Fibroblast of upper back skin (primary cell): ENCODE measurements around the gene STRIP2.
"Not testable (repeated sequence)": the region's sequence is repeated elsewhere in the genome, so short reads cannot be mapped to it uniquely, and the experiment has no call there.

ENCODE experiments used
- DNase-seq: peaks from one replicate; pipeline ENCODE4 v3.0.0-alpha.2; 2013

Gene STRIP2

DNA sequence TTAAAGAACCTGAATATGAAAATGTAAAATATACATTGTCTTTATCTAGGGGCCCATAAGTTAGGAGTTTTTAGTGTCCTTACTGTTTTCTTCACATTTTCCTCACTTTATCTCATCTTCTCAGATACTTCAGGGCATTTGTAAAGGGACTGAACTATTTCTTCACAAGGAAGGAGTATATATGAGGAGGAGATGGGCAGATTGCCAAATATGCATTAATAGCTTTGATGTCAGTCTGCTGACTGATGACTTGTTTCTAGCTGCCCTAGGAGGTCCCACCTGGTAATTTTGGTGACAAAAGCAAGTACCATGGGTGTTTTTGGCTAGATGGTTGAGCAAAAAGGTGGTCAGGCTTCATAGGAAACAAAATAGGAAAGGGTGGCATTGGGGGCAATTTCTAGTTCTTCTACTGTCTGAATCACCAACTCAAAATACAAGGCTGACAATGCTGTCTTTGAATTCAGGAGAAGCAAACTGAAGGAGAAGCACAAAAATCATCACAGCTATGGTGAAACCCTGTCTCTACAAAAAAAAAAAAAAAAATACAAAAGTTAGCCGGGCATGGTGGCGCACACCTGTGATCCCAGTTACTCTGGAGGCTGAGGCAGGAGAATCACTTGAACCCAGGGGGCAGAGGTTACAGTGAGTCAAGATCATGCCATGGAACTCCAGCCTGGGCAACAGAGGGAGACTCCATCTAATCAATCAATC lies 10.4 kb upstream of the STRIP2 start:
- DNase-seq: peak; percentile 29

- DNase-seq: no peak
Measured at GRCh38 chr7:129426482-129426881, 7.8 kb upstream of the STRIP2 start.

- DNase-seq: no peak
Measured at GRCh38 chr7:129427526-129428045, 6.6 kb upstream of the STRIP2 start.

DNA sequence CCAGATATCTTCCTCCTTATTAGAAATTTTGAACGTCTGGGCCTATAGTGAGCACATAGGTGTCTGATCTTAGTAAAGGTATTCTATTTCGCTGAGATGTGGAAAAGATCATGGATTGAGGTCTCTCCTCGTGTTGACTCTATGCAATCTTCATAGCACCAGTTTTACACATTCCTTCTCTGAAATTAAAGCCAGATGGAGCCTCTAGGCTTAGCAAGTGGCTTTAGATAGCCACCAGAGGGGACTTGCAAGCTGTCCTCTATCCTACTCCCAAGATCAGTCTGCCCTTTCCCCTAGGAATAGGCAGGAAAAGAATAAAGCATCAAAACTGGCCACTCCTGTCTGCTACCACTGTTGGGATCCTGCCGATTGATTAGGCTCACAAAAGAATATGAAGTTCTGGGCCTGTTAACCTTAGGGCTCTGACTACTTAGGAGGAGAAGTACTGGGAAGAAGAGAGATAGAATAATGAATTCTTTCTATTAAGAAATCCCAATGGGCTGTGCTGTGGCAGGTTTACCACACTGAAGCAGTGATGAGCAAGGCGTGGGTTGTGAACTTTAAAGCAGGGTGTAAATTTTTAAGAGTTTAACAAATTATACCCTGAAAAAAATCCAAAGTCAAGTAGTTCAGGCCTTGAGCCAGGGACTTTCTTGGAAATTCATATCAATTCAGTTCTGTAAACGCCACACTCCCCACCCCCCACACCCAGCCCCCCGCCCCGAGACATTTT lies 2.2 kb upstream of the STRIP2 start:
- no peak for DNase-seq

- no peak for DNase-seq
Measured at GRCh38 chr7:129434675-129435318, 565 bp downstream of the STRIP2 start.

DNA sequence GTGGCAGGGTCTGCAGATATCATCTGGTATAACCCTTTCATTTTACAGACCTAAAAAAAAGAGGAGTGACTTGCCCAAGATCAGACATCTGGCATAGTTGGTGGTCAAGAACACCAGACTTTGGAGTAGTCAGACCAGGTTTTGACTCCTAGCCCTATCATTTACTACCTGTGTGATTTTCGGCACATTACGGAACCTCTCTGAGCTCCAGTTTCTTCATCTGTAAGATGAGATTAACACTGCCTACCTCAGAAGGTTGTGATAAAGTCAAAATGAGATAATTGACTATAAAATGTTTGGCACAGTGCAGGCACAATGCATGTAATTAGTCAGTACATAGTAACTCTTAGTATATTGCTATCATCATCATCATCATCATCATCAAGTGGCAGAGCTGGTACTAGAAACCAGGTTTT lies 1.2 kb downstream of the STRIP2 start:
- no peak for DNase-seq

GRCh38 chr7:129436335-129436923 lies 2.2 kb downstream of the STRIP2 start:
- DNase-seq: no peak

DNA sequence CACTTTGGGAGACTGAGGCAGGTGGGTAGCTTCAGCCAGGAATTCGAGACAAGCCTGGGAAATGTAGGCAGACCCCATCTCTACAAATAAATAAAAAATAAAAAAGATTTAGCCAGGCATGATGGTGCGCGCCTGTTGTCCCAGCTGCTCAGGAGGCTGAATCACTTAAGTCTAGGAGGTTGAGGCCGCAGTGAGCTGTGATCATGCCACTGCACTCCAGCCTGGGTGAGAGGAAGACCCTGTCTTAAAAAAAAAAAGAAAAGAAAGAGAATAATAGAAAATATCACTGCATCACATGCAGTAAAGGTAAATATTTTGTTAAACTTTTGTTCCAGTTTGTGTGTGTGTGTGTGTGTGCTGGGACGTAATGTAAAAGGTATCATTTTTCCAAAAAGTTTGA lies 3.0 kb downstream of the STRIP2 start:
- no peak for DNase-seq

- no peak for DNase-seq
Measured at GRCh38 chr7:129438281-129438838, 4.1 kb downstream of the STRIP2 start.

GRCh38 chr7:129438839-129439651 lies 4.8 kb downstream of the STRIP2 start:
- DNase-seq: peak; percentile 45

DNA sequence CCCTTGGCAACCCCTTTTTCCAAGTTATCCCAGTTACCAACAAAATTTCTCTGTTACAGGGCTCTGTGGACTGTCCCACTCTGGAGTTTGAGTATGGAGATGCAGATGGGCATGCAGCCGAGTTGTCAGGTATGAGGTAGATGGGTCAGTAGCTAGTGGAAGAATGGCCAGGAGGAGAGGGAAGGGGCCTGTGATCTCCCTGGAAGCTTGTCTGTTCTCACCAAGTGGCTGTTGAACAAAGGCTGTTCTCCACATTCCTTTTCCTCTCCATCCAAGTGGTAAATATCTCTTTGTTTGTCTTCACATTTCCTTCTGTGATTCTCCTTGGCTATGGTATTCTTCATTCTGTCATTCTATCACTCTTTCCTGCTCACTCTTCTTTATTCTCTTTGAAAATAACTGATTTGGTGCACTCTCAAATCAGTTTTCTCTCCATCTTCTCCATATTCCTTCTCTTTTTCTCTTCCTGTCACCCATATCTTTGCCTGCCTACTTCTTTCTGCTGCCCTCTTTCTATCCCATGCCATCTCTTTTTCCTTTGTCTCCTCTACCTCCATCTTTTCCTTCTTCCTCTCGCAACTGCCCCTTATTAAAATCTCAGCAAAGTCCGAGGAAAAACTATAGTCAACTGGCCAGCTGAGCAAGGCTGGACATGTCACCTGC lies 5.9 kb downstream of the STRIP2 start:
- DNase-seq: no peak

DNA sequence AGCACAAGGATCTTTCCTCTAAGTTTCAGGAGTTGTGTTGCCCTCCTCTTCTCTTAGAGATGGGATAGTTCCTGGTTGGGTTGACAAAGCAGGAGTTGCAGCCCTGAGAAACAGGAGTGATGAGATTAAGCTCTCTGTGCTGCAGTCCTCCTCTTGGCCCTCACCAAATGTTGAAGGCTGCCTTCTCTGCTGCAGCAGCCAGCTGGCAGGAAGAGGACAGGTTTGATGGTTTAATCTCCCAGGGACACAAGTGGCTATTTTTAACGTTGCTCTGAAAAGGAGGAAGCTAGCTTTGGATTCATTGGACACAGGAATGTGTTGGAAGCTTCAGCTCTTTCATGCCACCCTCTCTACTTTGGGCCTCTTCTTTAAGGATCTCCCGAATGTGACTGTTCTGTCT lies 9.4 kb downstream of the STRIP2 start:
- no peak for DNase-seq

DNA sequence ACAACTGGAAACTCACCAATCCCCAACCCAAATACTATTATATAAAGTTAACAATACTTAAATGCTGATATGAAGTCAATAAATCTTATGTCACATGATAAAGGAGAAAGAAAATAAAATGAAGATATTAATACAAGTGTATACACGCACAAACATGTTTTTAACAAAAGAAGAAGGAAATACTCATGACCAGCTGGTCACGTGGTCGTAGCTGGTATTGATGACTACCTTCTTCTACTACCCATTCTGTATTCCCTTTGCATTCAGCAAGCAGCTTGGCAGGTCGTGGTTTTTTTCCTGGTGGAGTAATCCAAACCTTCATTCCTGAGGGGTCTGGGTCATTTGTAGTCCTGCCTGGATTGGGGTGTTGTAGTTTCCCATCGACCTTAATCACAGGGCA lies 10.5 kb downstream of the STRIP2 start:
- DNase-seq: not testable (repeated sequence)

DNA sequence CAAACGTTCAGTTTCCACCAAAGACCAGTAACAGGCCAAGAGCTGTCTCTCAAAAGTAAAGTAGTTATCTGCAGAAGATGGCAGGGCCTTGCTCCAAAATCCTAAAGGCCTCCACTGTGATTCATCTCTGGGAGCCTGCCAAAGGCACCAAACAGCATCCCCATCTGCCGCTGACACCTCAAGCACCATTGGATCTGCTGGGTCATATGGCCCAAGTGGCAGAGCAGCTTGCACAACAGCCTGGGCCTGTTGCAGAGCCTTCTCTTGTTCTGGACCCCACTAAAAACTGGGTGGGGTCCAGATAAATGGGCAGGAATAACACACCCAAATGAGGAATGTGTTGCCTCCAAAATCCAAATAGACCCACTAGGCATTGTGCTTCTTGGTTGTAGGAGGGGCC lies 12.7 kb downstream of the STRIP2 start:
- DNase-seq: not testable (repeated sequence)

- not testable (repeated sequence) for DNase-seq
Measured at GRCh38 chr7:129447445-129447844, 13.2 kb downstream of the STRIP2 start.

GRCh38 chr7:129448608-129449007 lies 14.4 kb downstream of the STRIP2 start:
- DNase-seq: not testable (repeated sequence)

DNA sequence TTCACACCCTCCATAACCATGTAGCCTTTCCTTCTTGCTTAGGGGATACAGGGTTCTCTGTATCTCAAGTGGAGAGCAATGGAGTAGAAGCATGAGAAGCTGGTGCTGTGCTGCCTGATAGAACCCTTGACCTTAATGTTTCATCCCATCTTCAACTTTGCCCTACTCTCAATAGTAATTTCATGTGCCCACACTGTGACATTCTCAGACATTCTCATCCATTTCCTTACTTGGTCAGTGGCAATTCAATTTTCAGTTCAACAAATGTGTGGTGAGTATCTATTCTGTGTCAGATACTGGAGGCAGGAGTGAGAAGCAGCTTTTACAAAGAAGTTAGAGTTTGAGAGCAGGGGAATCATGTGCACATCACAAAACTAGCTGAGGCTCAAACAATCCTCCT lies 16.1 kb downstream of the STRIP2 start:
- no peak for DNase-seq

DNA sequence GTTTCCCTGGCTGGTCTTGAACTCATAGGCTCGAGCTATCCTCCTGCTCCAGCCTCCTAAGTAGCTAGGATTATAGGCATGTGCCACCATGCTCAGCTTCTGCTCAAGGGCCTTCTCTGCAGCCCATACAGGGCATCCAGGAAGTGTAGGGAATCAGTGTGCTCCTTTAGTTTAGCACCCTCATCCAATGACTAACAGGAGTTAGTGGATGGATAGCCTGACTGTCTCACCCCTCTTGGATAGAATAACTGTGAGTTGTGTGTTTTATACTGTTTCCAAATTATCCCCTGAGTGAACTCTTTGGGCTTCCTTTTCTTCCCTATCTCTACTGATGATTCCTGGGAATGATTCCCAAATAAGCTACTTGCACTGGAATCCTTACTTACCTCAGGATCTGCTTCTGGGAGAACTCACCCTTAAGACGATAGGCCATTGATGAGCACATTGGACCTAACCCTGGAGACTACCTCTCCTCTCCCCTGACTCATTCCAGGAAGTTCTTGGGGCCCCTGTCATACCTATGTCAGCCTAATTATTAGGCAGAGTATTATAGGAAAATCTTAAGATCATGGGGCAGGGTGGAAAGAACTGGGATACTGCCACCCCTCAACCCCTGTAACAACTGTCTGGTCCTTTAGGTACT lies 18.5 kb downstream of the STRIP2 start:
- no peak for DNase-seq

DNA sequence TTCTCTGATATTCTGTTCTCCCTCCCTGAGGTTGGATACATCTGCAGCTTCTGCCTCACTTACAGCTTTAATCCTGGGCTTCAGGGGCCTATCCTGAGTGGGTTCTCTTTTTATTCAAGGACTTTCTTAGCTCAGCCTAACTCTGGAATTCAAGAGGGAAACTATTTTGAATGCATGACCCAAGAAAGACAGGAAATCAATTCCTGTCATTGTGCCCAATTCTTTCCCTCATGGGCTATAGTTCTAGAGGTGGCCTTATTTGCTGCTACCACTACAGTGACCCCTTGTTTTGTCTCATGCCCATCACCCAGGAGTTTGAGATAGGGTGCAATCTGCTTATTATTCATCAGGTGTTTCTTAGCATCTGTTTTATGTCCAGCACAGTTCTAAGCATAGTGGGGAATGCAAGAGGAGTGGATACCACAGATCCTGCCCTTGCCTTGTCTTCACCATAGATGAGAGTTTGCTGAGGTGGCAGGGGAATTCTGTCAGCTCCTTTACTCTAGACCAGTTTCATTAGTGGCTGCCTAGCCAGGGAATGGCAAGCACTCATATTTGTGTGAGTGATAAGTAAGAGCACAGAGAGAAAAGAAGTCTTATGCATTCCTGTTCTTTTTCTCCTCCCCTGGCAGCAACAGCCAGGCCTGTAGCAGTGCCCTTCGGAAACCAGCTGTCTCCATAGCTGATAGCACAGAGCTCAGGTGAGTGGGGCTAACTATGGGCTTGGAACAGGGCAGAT lies 19.4 kb downstream of the STRIP2 start:
- no peak for DNase-seq

DNA sequence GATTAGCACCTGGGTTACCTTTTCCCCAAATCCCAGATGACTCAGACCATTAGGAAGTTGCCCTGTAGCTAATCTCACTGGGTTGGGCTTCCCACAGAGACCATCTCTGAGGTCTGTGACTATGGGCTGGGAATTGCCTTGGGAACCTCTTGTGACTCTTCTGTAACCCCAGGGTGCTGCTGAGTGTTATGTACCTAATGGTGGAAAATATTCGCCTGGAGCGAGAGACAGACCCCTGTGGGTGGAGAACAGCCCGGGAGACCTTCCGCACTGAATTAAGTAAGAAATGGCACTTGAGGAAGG lies 20.0 kb downstream of the STRIP2 start:
- DNase-seq: no peak

- no peak for DNase-seq
Measured at GRCh38 chr7:129456421-129456820, 22.2 kb downstream of the STRIP2 start.
